Mucosa of rectum (tissue), 2 donors: ENCODE measurements around the gene ABCG5.

Experiments used
- H3K27ac ChIP-seq, 2 donors: one replicate each; pipeline ENCODE4 v1.7.0; 2013; ENCODE audit warnings: inconsistent platforms in 2 of 2, low read depth in 2 of 2, low read length in 2 of 2
- H3K27me3 ChIP-seq, 2 donors: one replicate each; pipeline ENCODE4 v1.7.0; 2013; ENCODE audit warnings: low read length in 2 of 2; ENCODE audit not compliant: control insufficient read depth in 2 of 2, insufficient read depth in 2 of 2
- H3K36me3 ChIP-seq, 2 donors: one replicate each; pipeline ENCODE4 v1.7.0; 2013; ENCODE audit warnings: low read length in 2 of 2; ENCODE audit not compliant: control insufficient read depth in 2 of 2, insufficient read depth in 2 of 2
- H3K4me1 ChIP-seq, 2 donors: one replicate each; pipeline ENCODE4 v1.7.0; 2013; ENCODE audit warnings: low read length in 2 of 2, mild to moderate bottlenecking in 1 of 2; ENCODE audit not compliant: control insufficient read depth in 2 of 2, insufficient read depth in 2 of 2
- H3K4me3 ChIP-seq, 2 donors: one replicate each; pipeline ENCODE4 v1.7.0; 2013; ENCODE audit warnings: low read length in 2 of 2
- H3K9ac ChIP-seq, 2 donors: one replicate each; pipeline ENCODE4 v1.7.0; 2013; ENCODE audit warnings: low read length in 2 of 2, low read depth in 1 of 2, mild to moderate bottlenecking in 1 of 2
- H3K9me3 ChIP-seq, 2 donors: one replicate each; pipeline ENCODE4 v1.7.0; 2013; ENCODE audit warnings: low read length in 2 of 2; ENCODE audit not compliant: control insufficient read depth in 2 of 2
- donor health status: healthy.
- donor health status: Normal muscosa, but diverticular disease.

ABCG5 gene

DNA sequence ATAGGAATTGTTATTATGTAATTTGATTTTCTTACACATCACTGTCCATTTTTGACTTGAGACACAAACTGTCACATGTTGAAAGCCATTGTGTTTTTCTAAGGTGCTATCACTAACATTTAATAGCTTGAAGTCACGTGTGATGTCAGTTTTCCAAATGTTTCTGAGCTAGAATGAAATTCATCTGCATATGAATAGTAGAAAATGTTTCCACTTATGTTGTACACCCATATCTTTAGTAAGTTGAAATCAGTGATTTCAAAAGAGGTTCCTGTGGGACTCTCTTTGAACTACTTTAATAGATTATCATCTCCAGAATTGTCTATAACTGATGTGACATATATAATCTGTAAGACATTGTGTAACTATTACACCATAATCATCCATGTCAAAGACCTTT, 27.8 kb downstream of the ABCG5 start:
- Histone ChIP-seq H3K4me3 (no peak overlapping the region), H3K27ac (no peak overlapping the region), H3K27me3 (no peaks in the 10 kb centered on the region), H3K9me3 (no peaks in the 10 kb centered on the region), H3K4me1 (peaks cover 3 to 8% of the 10 kb centered on the region in 2 donors), H3K36me3 (peaks cover 0 to 3% of the 10 kb centered on the region in 2 donors), H3K9ac (no peak overlapping the region)

DNA sequence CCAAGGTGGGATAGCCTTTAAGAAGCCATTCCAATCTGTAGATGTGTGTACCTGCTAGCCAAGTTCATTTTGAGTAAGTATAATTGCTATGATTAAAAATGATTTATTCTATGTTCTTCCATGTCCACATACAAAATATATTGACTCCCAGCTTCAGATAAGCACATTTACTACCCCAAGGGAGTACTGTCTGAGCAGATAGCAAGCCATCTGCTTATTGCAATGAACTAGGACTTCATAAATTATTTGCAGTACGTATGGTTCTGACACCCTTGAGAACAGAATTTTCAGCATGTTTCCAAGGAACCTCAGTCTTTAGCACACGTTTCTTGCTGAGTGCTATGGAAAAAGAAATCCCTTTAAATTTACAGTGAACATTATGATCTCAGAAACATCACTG, 28.2 kb downstream of the ABCG5 start:
- Histone ChIP-seq H3K27ac (no peak overlapping the region), H3K9me3 (no peaks in the 10 kb centered on the region), H3K4me3 (no peak overlapping the region), H3K36me3 (peaks cover 0 to 3% of the 10 kb centered on the region in 2 donors), H3K9ac (no peak overlapping the region), H3K4me1 (peaks cover 3 to 8% of the 10 kb centered on the region in 2 donors), H3K27me3 (no peaks in the 10 kb centered on the region)

DNA sequence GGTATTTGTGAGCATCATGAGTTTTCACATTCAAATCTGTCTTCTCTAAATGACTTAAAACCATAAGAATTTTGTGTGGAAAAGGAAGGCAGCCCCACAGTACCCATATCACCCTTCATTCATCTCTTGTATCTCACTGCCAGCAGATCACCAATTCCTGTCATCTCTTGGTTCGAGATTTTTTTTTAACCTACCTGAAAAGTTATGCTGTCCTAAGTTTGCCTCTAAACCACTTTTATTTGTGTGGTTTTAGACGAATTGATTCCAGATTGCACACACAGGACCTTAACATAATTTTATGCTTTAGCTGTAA, 32.0 kb downstream of the ABCG5 start:
- Histone ChIP-seq H3K9me3 (no peaks in the 10 kb centered on the region), H3K4me1 (peaks cover 3 to 8% of the 10 kb centered on the region in 2 donors), H3K36me3 (peaks cover 0 to 3% of the 10 kb centered on the region in 2 donors), H3K27me3 (no peaks in the 10 kb centered on the region), H3K27ac (no peak overlapping the region), H3K9ac (no peak overlapping the region), H3K4me3 (no peak overlapping the region)

DNA sequence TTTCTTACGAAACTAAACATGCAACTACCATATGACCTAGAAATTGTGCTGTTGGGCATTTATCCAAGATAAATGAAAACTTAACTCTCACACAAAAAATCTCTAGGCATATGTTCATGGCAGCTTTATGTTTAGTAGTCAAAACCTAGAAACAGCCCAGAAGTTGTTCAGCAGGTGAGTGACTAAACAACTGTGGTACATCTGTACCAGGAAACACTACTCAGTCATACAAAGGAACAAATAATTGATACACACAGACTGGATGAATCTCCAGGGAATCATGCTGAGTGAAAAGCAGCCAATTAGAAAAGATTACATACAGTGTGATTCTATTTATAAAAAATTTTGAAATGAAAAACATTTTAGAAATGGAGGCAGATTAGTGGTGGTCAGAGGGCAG, 35.5 kb downstream of the ABCG5 start:
- H3K27ac ChIP-seq, result no peak overlapping the region
- H3K4me1 ChIP-seq, result peaks cover 0 to 4% of the 10 kb centered on the region in 2 donors
- H3K27me3 ChIP-seq, result no peaks in the 10 kb centered on the region
- H3K9me3 ChIP-seq, result no peaks in the 10 kb centered on the region
- no peak overlapping the region for H3K9ac ChIP-seq
- no peak overlapping the region for H3K4me3 ChIP-seq
- no peaks in the 10 kb centered on the region for H3K36me3 ChIP-seq

DNA sequence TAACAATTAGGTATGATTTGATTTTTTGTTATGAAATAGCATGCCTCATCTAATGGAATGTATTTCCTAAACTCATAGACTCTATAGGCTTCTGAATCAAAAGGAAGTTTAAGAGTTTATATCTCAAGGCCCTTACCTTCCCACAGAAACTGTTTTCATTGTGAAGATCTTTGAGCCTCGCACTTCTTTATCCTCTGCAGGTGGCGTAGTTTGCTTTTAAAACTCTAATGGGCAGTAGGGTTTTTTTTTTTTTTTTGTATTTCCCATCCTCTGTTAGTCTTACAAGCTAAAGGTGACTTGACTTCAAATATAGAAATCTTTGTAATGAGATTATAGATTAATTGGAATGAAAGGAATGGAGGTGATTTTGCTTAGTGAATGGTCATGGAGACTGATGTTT, 36.5 kb downstream of the ABCG5 start:
- H3K4me1 ChIP-seq, result no peaks in the 10 kb centered on the region
- H3K27ac ChIP-seq, result no peak overlapping the region
- no peak overlapping the region for H3K4me3 ChIP-seq
- no peaks in the 10 kb centered on the region for H3K9me3 ChIP-seq
- no peaks in the 10 kb centered on the region for H3K36me3 ChIP-seq
- no peaks in the 10 kb centered on the region for H3K27me3 ChIP-seq
- no peak overlapping the region for H3K9ac ChIP-seq

DNA sequence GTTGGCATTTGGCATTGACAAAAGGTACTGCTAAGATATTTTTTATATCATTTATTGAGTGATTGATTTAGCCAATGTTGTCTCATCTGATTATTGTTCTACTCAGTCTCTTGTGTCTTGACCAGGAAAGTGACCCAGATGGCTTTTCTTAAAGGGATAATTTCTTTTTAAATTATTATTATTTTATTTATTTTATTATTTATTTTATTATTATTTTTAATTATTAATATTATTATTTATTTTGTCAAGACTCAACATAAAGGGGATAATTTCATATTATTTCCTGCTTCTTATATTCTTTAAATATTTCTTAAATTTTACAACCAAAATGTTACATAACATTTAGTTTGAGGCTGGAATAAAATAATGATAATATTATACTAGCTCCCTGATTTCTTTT, 37.7 kb downstream of the ABCG5 start:
- Histone ChIP-seq H3K27me3 (no peaks in the 10 kb centered on the region), H3K9ac (no peak overlapping the region), H3K4me3 (no peak overlapping the region), H3K36me3 (no peaks in the 10 kb centered on the region), H3K27ac (no peak overlapping the region), H3K4me1 (no peaks in the 10 kb centered on the region), H3K9me3 (no peaks in the 10 kb centered on the region)

DNA sequence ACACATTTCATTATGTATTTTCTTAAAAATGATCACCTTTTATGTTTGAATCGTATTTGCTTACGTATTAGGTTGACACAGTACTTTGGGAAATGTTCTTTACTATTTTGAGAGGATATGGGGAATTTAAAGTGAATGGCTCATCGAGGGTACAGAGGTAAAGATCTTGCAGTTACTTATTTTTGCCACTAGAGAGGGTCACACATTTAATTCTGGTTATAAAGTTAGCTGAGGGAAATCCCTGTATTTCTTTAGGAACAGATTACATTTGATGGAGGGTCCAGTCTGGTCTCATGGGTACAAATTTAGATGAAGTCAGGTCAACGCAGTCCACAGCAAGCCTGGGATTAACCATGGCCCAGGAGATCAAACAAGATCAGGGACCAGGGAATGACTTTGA, 40.3 kb downstream of the ABCG5 start:
- H3K9me3 ChIP-seq, result no peaks in the 10 kb centered on the region
- H3K27ac ChIP-seq, result no peak overlapping the region
- H3K4me1 ChIP-seq, result no peaks in the 10 kb centered on the region
- no peaks in the 10 kb centered on the region for H3K27me3 ChIP-seq
- H3K9ac ChIP-seq, result no peak overlapping the region
- H3K4me3 ChIP-seq, result no peak overlapping the region
- H3K36me3 ChIP-seq, result no peaks in the 10 kb centered on the region

DNA sequence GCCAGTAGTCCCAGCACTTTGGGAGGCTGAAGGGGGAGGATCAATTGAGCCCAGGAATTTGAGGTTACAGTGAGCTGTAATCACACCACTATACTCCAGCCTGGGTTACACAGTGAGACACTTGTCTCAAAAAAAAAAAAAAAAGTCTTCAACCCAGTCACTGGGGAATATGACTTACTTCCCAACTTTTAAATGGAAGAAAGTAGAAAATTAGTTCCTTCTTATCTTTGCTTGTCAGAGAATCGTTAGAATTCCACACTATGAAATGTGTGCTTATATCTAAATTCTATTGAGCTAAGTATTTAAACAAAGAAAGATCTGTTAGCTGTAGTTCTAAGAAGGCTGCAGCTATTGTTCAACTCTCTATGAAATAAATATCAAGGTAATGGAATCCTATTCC, 42.4 kb downstream of the ABCG5 start:
- no peak overlapping the region for H3K9ac ChIP-seq
- no peaks in the 10 kb centered on the region for H3K36me3 ChIP-seq
- H3K9me3 ChIP-seq, result no peaks in the 10 kb centered on the region
- H3K4me1 ChIP-seq, result no peaks in the 10 kb centered on the region
- no peak overlapping the region for H3K27ac ChIP-seq
- H3K27me3 ChIP-seq, result no peaks in the 10 kb centered on the region
- H3K4me3 ChIP-seq, result no peak overlapping the region

DNA sequence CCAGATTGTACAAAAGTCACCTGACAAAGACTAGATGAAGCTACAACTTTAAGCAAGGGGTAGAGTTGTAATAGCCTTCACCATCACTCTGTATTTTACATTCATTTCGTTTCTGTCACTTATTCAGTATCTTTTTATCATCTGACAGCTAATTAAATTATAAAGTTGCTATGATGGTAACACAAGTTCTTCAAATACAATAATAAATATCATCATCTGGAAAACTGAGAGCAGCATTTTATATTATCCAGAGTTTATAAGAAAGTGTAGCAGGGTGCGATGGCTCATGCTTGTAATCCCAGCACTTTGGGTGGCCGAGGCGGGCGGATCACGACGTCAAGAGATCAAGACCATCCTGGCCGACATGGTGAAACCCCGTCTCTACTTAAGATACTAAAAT, 43.7 kb downstream of the ABCG5 start:
- Histone ChIP-seq H3K27ac (no peak overlapping the region), H3K9me3 (no peaks in the 10 kb centered on the region), H3K4me3 (no peak overlapping the region), H3K36me3 (no peaks in the 10 kb centered on the region), H3K9ac (no peak overlapping the region), H3K27me3 (no peaks in the 10 kb centered on the region), H3K4me1 (no peaks in the 10 kb centered on the region)

DNA sequence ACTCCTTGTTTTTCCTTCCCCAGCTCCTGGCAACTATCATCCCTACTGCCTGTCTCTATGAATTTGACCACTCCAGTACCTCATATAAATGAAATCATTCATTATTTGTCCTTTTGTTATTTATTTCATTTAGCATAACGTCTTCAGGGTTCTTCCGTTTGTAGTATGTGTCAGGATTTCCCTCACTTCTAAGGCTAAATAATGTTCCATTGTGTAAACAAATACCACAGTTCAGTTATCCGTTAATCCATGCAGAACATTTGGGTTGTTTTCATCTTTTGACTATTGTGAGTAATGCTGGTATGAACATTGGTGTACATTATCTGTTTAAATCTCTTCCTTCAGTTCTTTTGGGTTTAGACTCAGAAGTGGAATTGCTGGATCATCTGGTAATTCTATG, 46.0 kb downstream of the ABCG5 start:
- H3K4me1 ChIP-seq, result no peaks in the 10 kb centered on the region
- H3K9ac ChIP-seq, result no peak overlapping the region
- H3K27ac ChIP-seq, result no peak overlapping the region
- H3K9me3 ChIP-seq, result no peaks in the 10 kb centered on the region
- H3K27me3 ChIP-seq, result no peaks in the 10 kb centered on the region
- no peak overlapping the region for H3K4me3 ChIP-seq
- H3K36me3 ChIP-seq, result peaks cover 0 to 10% of the 10 kb centered on the region in 2 donors

DNA sequence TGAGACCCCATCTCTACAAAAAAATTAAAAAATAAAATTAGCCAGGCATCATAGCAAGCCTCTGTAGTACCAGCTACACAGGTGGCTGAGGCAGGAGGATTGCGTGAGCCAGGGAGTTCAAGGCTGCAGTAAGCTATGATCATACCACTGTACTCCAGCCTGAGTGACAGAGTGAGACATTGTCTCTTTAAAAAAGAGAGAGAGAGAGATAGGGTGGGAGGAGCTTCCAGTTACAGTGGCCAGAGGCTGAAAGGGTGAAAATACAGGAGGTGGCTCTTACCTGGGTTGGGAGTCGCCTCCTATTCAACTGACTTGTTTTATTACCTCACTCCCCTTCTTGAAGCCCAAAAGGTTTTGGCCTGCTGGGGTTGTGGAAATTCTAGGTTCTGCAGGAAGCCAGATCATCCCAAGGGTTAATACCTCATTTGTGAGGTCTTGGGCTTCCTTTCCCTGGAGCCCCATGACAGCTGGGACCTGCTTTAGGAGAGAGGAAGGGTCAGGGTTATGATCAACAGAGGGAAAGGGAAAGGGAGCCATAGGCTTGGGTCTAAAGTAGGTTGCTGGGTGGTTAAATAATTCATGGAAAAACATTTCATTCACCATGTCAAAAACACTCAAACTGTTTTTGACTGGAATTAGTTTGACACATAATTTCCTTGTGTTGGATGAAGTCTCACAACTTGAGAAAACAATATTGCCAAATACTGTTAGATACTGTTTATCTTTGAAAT, 47.4 kb downstream of the ABCG5 start:
- no peaks in the 10 kb centered on the region for H3K4me1 ChIP-seq
- H3K9me3 ChIP-seq, result no peaks in the 10 kb centered on the region
- peaks cover 2 to 16% of the 10 kb centered on the region in 2 donors for H3K36me3 ChIP-seq
- H3K9ac ChIP-seq, result no peak overlapping the region
- no peak overlapping the region for H3K4me3 ChIP-seq
- no peak overlapping the region for H3K27ac ChIP-seq
- H3K27me3 ChIP-seq, result no peaks in the 10 kb centered on the region
